Activated naive CD8-positive, alpha-beta T cell treated with anti-CD3 and anti-CD28 coated beads, Interleukin-2, amount 10 ng/mL, durations not matched to agents 7 days and 5 days (primary cell): ENCODE measurements around the gene DSCAM. TPM values are rescaled to one million over a fixed set of nuclear protein-coding genes. Genes with fewer than 3 reads are reported as not detected.
"Not testable (repeated sequence)": the region's sequence is repeated elsewhere in the genome, so short reads cannot be mapped to it uniquely, and the experiment has no call there.

Experiments
- ATAC-seq: fragments of 150-1000 bp; cut with Tn5 transposase; one replicate; pipeline ENCODE4 v1.10.0; 2021; ENCODE audit warnings: low read depth, moderate library complexity
- POLR2A ChIA-PET: fragments of 350-600 bp; sonication (Branson Sonifier 250); formaldehyde crosslinking; loops from one replicate; lab custom pipeline; 2021; ENCODE audit warnings: antibody characterized with exemption; lab: Charles Lee
- DNase-seq: peaks from one replicate; pipeline ENCODE4 v3.0.0; 2021
- H3K27ac Mint-ChIP-seq: one replicate; pipeline ENCODE4 v1.8.0; 2022; ENCODE audit warnings: mild to moderate bottlenecking, mixed read lengths
- H3K27me3 Mint-ChIP-seq: one replicate; pipeline ENCODE4 v1.8.0; 2022; ENCODE audit warnings: mild to moderate bottlenecking, moderate library complexity, mixed read lengths
- H3K36me3 Mint-ChIP-seq: one replicate; pipeline ENCODE4 v1.8.0; 2021; ENCODE audit warnings: mild to moderate bottlenecking, mixed read lengths
- H3K4me1 Mint-ChIP-seq: one replicate; pipeline ENCODE4 v1.8.0; 2021; ENCODE audit warnings: mixed read lengths
- H3K4me3 Mint-ChIP-seq: one replicate; pipeline ENCODE4 v1.8.0; 2022; ENCODE audit warnings: mild to moderate bottlenecking, moderate library complexity, mixed read lengths
- H3K9me3 Mint-ChIP-seq: one replicate; pipeline ENCODE4 v1.8.0; 2021; ENCODE audit warnings: mixed read lengths
- total RNA-seq, 2 experiments: library from RNA; stranded (reverse); gene quantifications; one replicate each; pipeline ENCODE4 v1.2.3, GENCODE V29; 2021

The DSCAM gene
- total RNA-seq, 2 experiments from 2014 or later: not detected

GRCh38 chr21:40282912-40283886 is 563.8 kb downstream of the DSCAM start:
- Mint-ChIP-seq H3K4me3 (no peak overlapping the region), H3K36me3 (no peaks in the 10 kb centered on the region), H3K9me3 (peaks cover 1% of the 10 kb centered on the region), H3K27me3 (no peaks in the 10 kb centered on the region), H3K27ac (no peak overlapping the region), H3K4me1 (no peaks in the 10 kb centered on the region)
- POLR2A ChIA-PET: no interaction called here
- no peak for ATAC-seq
- DNase-seq: no peak

- Mint-ChIP-seq H3K4me3 (no peak overlapping the region), H3K9me3 (no peaks in the 10 kb centered on the region), H3K27ac (no peak overlapping the region), H3K4me1 (no peaks in the 10 kb centered on the region), H3K27me3 (no peaks in the 10 kb centered on the region), H3K36me3 (no peaks in the 10 kb centered on the region)
- POLR2A ChIA-PET: no interaction called here
- no peak for ATAC-seq
- DNase-seq: no peak
Observed at GRCh38 chr21:40278345-40278744, 568.6 kb downstream of the DSCAM start.

- no peaks in the 10 kb centered on the region for H3K36me3 Mint-ChIP-seq
- no peak overlapping the region for H3K4me3 Mint-ChIP-seq
- no peaks in the 10 kb centered on the region for H3K4me1 Mint-ChIP-seq
- H3K27me3 Mint-ChIP-seq: no peaks in the 10 kb centered on the region
- no peak overlapping the region for H3K27ac Mint-ChIP-seq
- DNase-seq: no peak
- POLR2A ChIA-PET: no interaction called here
- ATAC-seq: no peak
- no peaks in the 10 kb centered on the region for H3K9me3 Mint-ChIP-seq
Observed at GRCh38 chr21:40276001-40276400, 571.0 kb downstream of the DSCAM start.

- H3K27ac Mint-ChIP-seq: no peak overlapping the region
- no peaks in the 10 kb centered on the region for H3K4me1 Mint-ChIP-seq
- POLR2A ChIA-PET: no interaction called here
- DNase-seq (no peak), ATAC-seq (no peak)
- no peaks in the 10 kb centered on the region for H3K36me3 Mint-ChIP-seq
- no peaks in the 10 kb centered on the region for H3K9me3 Mint-ChIP-seq
- no peak overlapping the region for H3K4me3 Mint-ChIP-seq
- H3K27me3 Mint-ChIP-seq: no peaks in the 10 kb centered on the region
Observed at GRCh38 chr21:40272037-40272436, 574.9 kb downstream of the DSCAM start.

- Mint-ChIP-seq H3K4me3 (no peak overlapping the region), H3K27ac (no peak overlapping the region), H3K9me3 (no peaks in the 10 kb centered on the region), H3K27me3 (no peaks in the 10 kb centered on the region), H3K36me3 (no peaks in the 10 kb centered on the region), H3K4me1 (no peaks in the 10 kb centered on the region)
- POLR2A ChIA-PET: no interaction called here
- DNase-seq: no peak
- no peak for ATAC-seq
Observed at GRCh38 chr21:40271164-40271563, 575.8 kb downstream of the DSCAM start.

GRCh38 chr21:40270047-40270446 is 576.9 kb downstream of the DSCAM start:
- Mint-ChIP-seq H3K36me3 (no peaks in the 10 kb centered on the region), H3K4me3 (no peak overlapping the region), H3K9me3 (no peaks in the 10 kb centered on the region), H3K27ac (no peak overlapping the region), H3K4me1 (no peaks in the 10 kb centered on the region), H3K27me3 (no peaks in the 10 kb centered on the region)
- POLR2A ChIA-PET: no interaction called here
- no peak for ATAC-seq
- no peak for DNase-seq

- Mint-ChIP-seq H3K4me1 (no peaks in the 10 kb centered on the region), H3K27ac (no peak overlapping the region), H3K4me3 (no peak overlapping the region), H3K27me3 (no peaks in the 10 kb centered on the region), H3K36me3 (no peaks in the 10 kb centered on the region), H3K9me3 (peaks cover 2% of the 10 kb centered on the region)
- ATAC-seq: no peak
- POLR2A ChIA-PET: no interaction called here
- no peak for DNase-seq
Observed at GRCh38 chr21:40269239-40269638, 577.7 kb downstream of the DSCAM start.

- H3K4me3 Mint-ChIP-seq, ATAC-seq, DNase-seq, H3K9me3 Mint-ChIP-seq, POLR2A ChIA-PET, H3K27ac Mint-ChIP-seq, H3K36me3 Mint-ChIP-seq, H3K27me3 Mint-ChIP-seq, H3K4me1 Mint-ChIP-seq: not testable (repeated sequence)
Observed at GRCh38 chr21:40258456-40258855, 588.5 kb downstream of the DSCAM start.

- POLR2A ChIA-PET: no interaction called here
- H3K4me3 Mint-ChIP-seq: no peak overlapping the region
- no peak overlapping the region for H3K27ac Mint-ChIP-seq
- no peaks in the 10 kb centered on the region for H3K36me3 Mint-ChIP-seq
- no peaks in the 10 kb centered on the region for H3K4me1 Mint-ChIP-seq
- DNase-seq (no peak), ATAC-seq (no peak)
- H3K9me3 Mint-ChIP-seq: peaks cover 2% of the 10 kb centered on the region
- no peaks in the 10 kb centered on the region for H3K27me3 Mint-ChIP-seq
Observed at GRCh38 chr21:40257342-40257741, 589.6 kb downstream of the DSCAM start.

- Mint-ChIP-seq H3K9me3 (peaks cover 2% of the 10 kb centered on the region), H3K27me3 (no peaks in the 10 kb centered on the region), H3K36me3 (no peaks in the 10 kb centered on the region), H3K4me3 (no peak overlapping the region), H3K27ac (no peak overlapping the region), H3K4me1 (no peaks in the 10 kb centered on the region)
- ATAC-seq: no peak
- DNase-seq: no peak
- POLR2A ChIA-PET: no interaction called here
Observed at GRCh38 chr21:40255518-40256444, 591.2 kb downstream of the DSCAM start.

- H3K27me3 Mint-ChIP-seq: no peaks in the 10 kb centered on the region
- ATAC-seq: no peak
- no peak for DNase-seq
Observed at GRCh38 chr21:40254540-40255465, 592.2 kb downstream of the DSCAM start.

GRCh38 chr21:40253112-40253511 is 593.8 kb downstream of the DSCAM start:
- Mint-ChIP-seq H3K4me1 (no peaks in the 10 kb centered on the region), H3K4me3 (no peak overlapping the region), H3K27ac (no peak overlapping the region), H3K27me3 (no peaks in the 10 kb centered on the region), H3K9me3 (peaks cover 11% of the 10 kb centered on the region), H3K36me3 (no peaks in the 10 kb centered on the region)
- no peak for DNase-seq
- POLR2A ChIA-PET: no interaction called here
- no peak for ATAC-seq

More at GRCh38 chr21:40254540-40255465, 592.2 kb downstream of the DSCAM start:
- no peak overlapping the region for H3K27ac Mint-ChIP-seq
- H3K36me3 Mint-ChIP-seq: no peaks in the 10 kb centered on the region
- POLR2A ChIA-PET: no interaction called here
- H3K4me3 Mint-ChIP-seq: no peak overlapping the region
- H3K9me3 Mint-ChIP-seq: peaks cover 4% of the 10 kb centered on the region
- no peaks in the 10 kb centered on the region for H3K4me1 Mint-ChIP-seq
